ENCODE data around the gene SELENOH. TPM values are rescaled to one million over a fixed set of nuclear protein-coding genes. Genes with fewer than 3 reads are reported as not detected.
"Not testable (repeated sequence)": the region's sequence is repeated elsewhere in the genome, so short reads cannot be mapped to it uniquely, and the experiment has no call there.

SELENOH gene
- total and polyA plus RNA-seq, 3 experiments from 2014 or later: 201 to 276 (median 272) TPM

DNA sequence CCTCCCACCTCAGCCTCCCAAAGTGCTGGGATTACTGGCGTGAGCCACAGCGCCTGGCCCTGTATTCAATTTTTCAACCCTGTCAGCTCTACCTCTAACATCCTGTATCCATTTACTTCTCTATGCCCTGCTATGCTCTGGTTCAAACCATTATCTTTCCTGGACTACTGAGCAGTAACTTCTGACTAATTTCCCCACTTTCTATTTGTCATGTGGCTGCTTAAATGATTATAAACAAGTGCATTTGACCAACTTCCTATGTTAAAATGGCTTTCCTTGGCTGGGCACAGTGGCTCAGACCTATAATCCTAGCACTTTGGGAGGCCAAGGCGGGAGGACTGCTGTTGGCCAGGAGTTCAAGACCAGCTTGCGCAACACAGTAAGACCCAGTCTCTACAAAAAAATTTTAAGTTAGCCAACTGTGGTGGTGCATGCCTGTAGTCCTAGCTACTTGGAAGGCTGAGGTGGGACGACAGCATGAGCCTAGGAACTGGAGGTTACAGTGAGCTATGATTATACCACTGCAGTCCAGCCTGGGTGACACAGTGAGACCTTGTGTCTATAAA, 31.4 kb upstream of the SELENOH start:
- Histone ChIP-seq H3K27me3 (ENCODE audit: insufficient read depth, low read length, poor library complexity, severe bottlenecking) (no peaks in the 10 kb centered on the region), H3K4me1 (ENCODE audit: insufficient read depth, low read length) (peaks cover 42% of the 10 kb centered on the region), H3K36me3 (ENCODE audit: insufficient read depth, low read length) (peaks cover under 1% of the 10 kb centered on the region), H3K4me3 (ENCODE audit: low read length) (no peak overlapping the region), H3K9me3 (ENCODE audit: low read length) (no peaks in the 10 kb centered on the region), H3K27ac (ENCODE audit: low read depth, low read length) (no peak overlapping the region)
- ChIA-PET POLR2A (interaction anchor here (0.6 to 0.9 kb wide), 3 partner anchors 39 to 304 kb away, joined by 3 to 8 read pairs (median 3); no protein-coding TSS in a partner anchor), CTCF (interaction anchor here (1.0 to 2.4 kb wide), 3 partner anchors 91 to 179 kb away, joined by 3 to 10 read pairs (median 3); partner anchors contain the start of gene TIMM10)
- Mint-ChIP-seq H3K4me3 (peak overlapping the region in 1 of 7 donors; percentile 17), H3K9me3 (no peaks in the 10 kb centered on the region), H3K4me1 (peaks cover 43 to 58% (median 56%) of the 10 kb centered on the region in 3 donors), H3K36me3 (peaks cover 0 to 35% (median 7%) of the 10 kb centered on the region in 3 donors), H3K27ac (peak overlapping the region in 3 of 8 donors; percentile 15 to 53 (median 30)), H3K27me3 (no peaks in the 10 kb centered on the region)
- DNase-seq: no peak

DNA sequence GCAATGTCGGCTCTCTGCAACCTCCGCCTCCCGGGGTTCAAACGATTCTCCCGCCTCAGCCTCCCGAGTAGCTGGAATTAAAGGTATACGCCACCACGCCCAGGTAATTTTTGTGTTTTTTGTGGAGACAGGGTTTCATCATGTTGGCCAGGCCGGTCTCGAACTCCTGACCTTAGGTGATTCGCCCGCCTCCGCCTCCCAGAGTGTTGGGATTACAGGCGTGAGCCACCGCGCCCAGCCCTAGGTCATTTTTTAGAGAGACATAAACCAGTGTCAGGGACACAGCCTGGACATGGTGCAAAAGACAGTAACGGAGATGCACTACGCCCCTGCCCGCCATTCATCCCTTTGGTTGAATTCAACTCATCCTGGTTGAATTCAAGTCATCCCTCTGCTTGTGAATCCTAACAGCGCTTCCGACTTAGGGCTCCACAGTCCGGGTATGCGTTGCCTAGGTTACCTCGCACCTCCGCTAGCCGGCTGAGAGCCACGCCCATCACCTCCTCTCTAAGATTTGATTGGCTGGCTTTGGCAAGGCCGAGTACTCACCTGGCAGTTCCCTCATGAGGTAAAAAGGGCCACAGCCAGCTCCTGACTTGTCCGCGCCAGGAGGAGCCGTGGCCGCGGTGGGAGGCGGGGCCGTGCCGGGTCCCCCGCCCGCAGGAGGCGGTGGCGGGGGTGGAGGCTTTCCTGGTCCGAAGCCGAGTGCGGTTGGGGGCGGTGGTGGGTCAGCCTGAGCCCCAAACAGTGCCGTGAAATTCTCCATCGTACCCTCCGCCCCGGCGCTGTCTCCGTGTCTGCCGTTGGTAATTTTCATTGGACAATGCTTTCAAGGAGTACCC, 29.7 kb upstream of the SELENOH start, which contains the start of gene MED19:
TSS of gene MED19 (minus strand) at position 802 of the 842 bp plus-strand sequence. CDS start at position 766, 36 bp downstream.
- Mint-ChIP-seq H3K9me3 (no peaks in the 10 kb centered on the region), H3K4me1 (peaks cover 43 to 57% (median 53%) of the 10 kb centered on the region in 3 donors)
- H3K4me3 ChIP-seq (ENCODE audit: low read length): peak within 1 kb of the TSS; percentile 99

DNA sequence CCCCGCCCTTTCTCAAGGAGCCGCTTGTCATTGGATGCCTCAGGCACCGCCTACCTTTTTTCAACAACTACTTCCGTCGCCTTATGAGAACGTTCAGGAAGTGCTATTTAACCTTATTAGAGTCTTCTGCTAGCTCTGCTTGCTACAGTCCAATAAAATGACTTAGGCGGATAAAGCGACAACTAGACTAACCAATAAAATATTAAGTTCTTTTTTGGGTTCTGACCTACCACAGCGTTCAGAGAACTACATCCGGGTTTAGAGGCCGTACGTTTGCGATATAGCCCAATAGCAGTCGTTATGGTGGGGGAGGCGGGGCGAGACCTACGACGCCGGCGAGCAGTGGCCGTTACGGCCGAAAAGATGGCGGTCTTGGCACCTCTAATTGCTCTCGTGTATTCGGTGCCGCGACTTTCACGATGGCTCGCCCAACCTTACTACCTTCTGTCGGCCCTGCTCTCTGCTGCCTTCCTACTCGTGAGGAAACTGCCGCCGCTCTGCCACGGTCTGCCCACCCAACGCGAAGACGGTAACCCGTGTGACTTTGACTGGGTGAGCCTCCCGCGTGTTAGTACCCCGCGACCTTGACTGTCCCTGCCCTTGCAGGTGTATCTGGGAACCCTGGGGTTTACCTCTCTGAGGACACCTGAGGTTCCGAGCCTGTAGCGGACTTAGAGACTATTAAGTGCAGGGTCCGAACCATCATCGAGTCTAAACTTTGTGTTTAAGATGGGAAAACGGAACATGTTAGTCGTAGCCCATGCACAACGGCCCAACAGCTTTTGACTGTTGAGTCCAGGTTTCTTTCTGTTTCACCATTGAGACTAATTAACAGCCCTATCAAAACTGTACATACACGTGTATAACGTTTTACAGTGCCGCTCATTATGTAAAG, 28.8 kb upstream of the SELENOH start, which contains the start of gene TMX2:
TSS of gene TMX2 (plus strand) at position 338 of the 895 bp plus-strand sequence. CDS start at position 364, 26 bp downstream.
- CTCF ChIA-PET: interaction anchor here (0.6 to 1.9 kb wide), 8 partner anchors 17 to 1825 kb away, joined by 3 to 6 read pairs (median 3); partner anchors contain the start of gene SELENOH
- no peaks in the 10 kb centered on the region for H3K9me3 Mint-ChIP-seq
- H3K27me3 Mint-ChIP-seq: no peaks in the 10 kb centered on the region
- H3K4me1 Mint-ChIP-seq: peaks cover 42 to 57% (median 53%) of the 10 kb centered on the region in 3 donors
- peaks cover 43% of the 10 kb centered on the region for H3K4me1 ChIP-seq (ENCODE audit: insufficient read depth, low read length)
- peak within 1 kb of the TSS; percentile 99 for H3K4me3 ChIP-seq (ENCODE audit: low read length)
- peak within 1 kb of the TSS; percentile 81 to 98 (median 98) for H3K27ac Mint-ChIP-seq
- peak within 1 kb of the TSS; percentile 90 for H3K27ac ChIP-seq (ENCODE audit: low read depth, low read length)
- H3K36me3 ChIP-seq (ENCODE audit: insufficient read depth, low read length): no peaks in the 10 kb centered on the region
- no peaks in the 10 kb centered on the region for H3K27me3 ChIP-seq (ENCODE audit: insufficient read depth, low read length, poor library complexity, severe bottlenecking)
- peaks cover 0 to 27% (median 7%) of the 10 kb centered on the region in 3 donors for H3K36me3 Mint-ChIP-seq
- DNase-seq: peak; percentile 87 to 93 (median 90)
- H3K4me3 Mint-ChIP-seq: peak within 1 kb of the TSS; percentile 93 to 99 (median 98)
- H3K9me3 ChIP-seq (ENCODE audit: low read length): no peaks in the 10 kb centered on the region
- POLR2A ChIA-PET: interaction anchor here (0.7 to 1.5 kb wide), 7 partner anchors 10 to 198 kb away, joined by 3 to 10 read pairs (median 4); partner anchors contain the start of gene SELENOH

More for the DNA sequence above, 29.7 kb upstream of the SELENOH start, which contains the start of gene MED19:
- peak within 1 kb of the TSS; percentile 93 to 99 (median 98) for H3K4me3 Mint-ChIP-seq
- Histone ChIP-seq H3K4me1 (ENCODE audit: insufficient read depth, low read length) (peaks cover 43% of the 10 kb centered on the region), H3K9me3 (ENCODE audit: low read length) (no peaks in the 10 kb centered on the region), H3K36me3 (ENCODE audit: insufficient read depth, low read length) (no peaks in the 10 kb centered on the region), H3K27me3 (ENCODE audit: insufficient read depth, low read length, poor library complexity, severe bottlenecking) (no peaks in the 10 kb centered on the region), H3K27ac (ENCODE audit: low read depth, low read length) (peak within 1 kb of the TSS; percentile 90)
- ChIA-PET CTCF (interaction anchor here (0.6 to 1.4 kb wide), 7 partner anchors 12 to 1826 kb away, joined by 3 to 6 read pairs (median 3); no protein-coding TSS in a partner anchor), POLR2A (interaction anchor here (0.7 to 1.5 kb wide), 7 partner anchors 9 to 197 kb away, joined by 3 to 10 read pairs (median 4); partner anchors contain the start of gene SELENOH)
- H3K27me3 Mint-ChIP-seq: no peaks in the 10 kb centered on the region
- peak within 1 kb of the TSS; percentile 81 to 98 (median 98) for H3K27ac Mint-ChIP-seq
- peak; percentile 71 to 87 (median 79) for DNase-seq
- H3K36me3 Mint-ChIP-seq: peaks cover 0 to 28% (median 7%) of the 10 kb centered on the region in 3 donors

DNA sequence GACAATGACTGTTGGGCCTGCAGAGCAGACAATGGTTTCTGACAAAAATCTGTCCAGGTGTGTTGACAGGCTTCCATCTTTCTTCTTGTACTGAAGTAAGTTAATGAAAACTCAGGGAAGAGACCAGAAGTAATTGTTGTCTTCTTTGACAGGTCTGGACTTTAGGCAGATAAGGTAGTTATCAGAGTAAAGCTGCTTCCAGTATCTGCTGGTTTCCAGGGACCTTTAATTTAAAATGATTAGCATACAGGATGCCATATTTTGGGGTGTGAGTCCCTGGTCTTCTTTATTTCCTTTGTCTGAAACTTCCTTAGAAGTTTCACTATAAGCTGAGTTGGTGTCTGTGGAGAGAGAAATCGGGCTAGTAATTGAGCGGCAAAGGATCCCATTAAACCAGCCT, 27.5 kb upstream of the SELENOH start:
- Mint-ChIP-seq H3K27ac (peak overlapping the region in 7 of 8 donors; percentile 81 to 98 (median 95)), H3K9me3 (no peaks in the 10 kb centered on the region), H3K27me3 (no peaks in the 10 kb centered on the region), H3K4me3 (peak overlapping the region; percentile 93 to 99 (median 98)), H3K36me3 (peaks cover 0 to 27% (median 9%) of the 10 kb centered on the region in 3 donors), H3K4me1 (peaks cover 40 to 57% (median 46%) of the 10 kb centered on the region in 3 donors)
- ChIA-PET POLR2A (no interaction called here), CTCF (interaction anchor here (0.7 to 1.9 kb wide), 3 partner anchors 28 to 810 kb away, joined by 4 read pairs; partner anchors contain the start of genes SELENOH and YPEL4)
- Histone ChIP-seq H3K27ac (ENCODE audit: low read depth, low read length) (no peak overlapping the region), H3K27me3 (ENCODE audit: insufficient read depth, low read length, poor library complexity, severe bottlenecking) (no peaks in the 10 kb centered on the region), H3K4me3 (ENCODE audit: low read length) (peak overlapping the region; percentile 99), H3K36me3 (ENCODE audit: insufficient read depth, low read length) (no peaks in the 10 kb centered on the region), H3K4me1 (ENCODE audit: insufficient read depth, low read length) (peaks cover 40% of the 10 kb centered on the region), H3K9me3 (ENCODE audit: low read length) (no peaks in the 10 kb centered on the region)
- no peak for DNase-seq

DNA sequence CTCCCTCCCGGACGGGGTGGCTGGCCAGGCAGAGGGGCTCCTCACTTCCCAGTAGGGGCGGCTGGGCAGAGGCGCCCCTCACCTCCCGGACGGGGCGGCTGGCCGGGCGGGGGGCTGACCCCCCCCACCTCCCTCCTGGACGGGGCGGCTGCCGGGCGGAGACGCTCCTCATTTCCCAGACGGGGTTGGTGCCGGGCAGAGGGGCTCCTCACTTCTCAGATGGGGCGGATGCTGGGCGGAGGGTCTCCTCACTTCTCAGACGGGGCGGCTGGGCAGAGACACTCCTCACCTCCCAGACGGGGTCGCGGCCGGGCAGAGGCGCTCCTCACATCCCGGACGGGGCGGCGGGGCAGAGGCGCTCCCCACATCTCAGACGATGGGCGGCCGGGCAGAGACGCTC, 24.6 kb upstream of the SELENOH start:
- H3K36me3 ChIP-seq (ENCODE audit: insufficient read depth, low read length); H3K27me3 Mint-ChIP-seq; H3K4me3 ChIP-seq (ENCODE audit: low read length); H3K4me3 Mint-ChIP-seq; POLR2A ChIA-PET; CTCF ChIA-PET; H3K27ac ChIP-seq (ENCODE audit: low read depth, low read length); H3K27me3 ChIP-seq (ENCODE audit: insufficient read depth, low read length, poor library complexity, severe bottlenecking); H3K9me3 Mint-ChIP-seq; H3K9me3 ChIP-seq (ENCODE audit: low read length); H3K27ac Mint-ChIP-seq; DNase-seq: not testable (repeated sequence)
- peaks cover 23% of the 10 kb centered on the region for H3K4me1 ChIP-seq (ENCODE audit: insufficient read depth, low read length)
- H3K36me3 Mint-ChIP-seq: peaks cover 0 to 37% (median 9%) of the 10 kb centered on the region in 3 donors
- peaks cover 28 to 40% (median 31%) of the 10 kb centered on the region in 3 donors for H3K4me1 Mint-ChIP-seq

DNA sequence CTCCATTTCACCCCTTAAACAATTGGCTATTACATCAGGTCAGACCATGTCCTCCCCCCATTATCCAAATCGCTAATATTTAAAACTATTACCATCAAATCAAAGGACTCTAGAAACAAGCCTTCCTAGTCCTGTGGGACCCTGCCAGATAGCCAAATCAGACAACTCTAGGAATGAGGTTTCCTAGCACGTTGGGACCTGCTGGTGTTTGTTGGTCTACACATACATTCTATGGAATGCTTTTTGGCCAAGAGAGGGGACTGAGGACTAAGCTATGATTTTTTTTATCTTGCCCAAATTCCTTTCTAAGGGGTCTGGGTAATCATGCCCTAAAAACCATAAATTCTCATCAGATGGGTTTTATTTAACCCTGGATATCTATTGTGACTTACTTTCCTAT, 14.1 kb upstream of the SELENOH start:
- Histone ChIP-seq H3K27ac (ENCODE audit: low read depth, low read length) (no peak overlapping the region), H3K9me3 (ENCODE audit: low read length) (no peaks in the 10 kb centered on the region), H3K4me3 (ENCODE audit: low read length) (no peak overlapping the region), H3K27me3 (ENCODE audit: insufficient read depth, low read length, poor library complexity, severe bottlenecking) (no peaks in the 10 kb centered on the region), H3K4me1 (ENCODE audit: insufficient read depth, low read length) (no peaks in the 10 kb centered on the region), H3K36me3 (ENCODE audit: insufficient read depth, low read length) (no peaks in the 10 kb centered on the region)
- Mint-ChIP-seq H3K4me3 (no peak overlapping the region), H3K27me3 (no peaks in the 10 kb centered on the region), H3K36me3 (peaks cover 0 to 27% (median 2%) of the 10 kb centered on the region in 3 donors), H3K9me3 (no peaks in the 10 kb centered on the region), H3K27ac (no peak overlapping the region), H3K4me1 (peaks cover 8 to 30% (median 25%) of the 10 kb centered on the region in 3 donors)
- CTCF ChIA-PET: no interaction called here
- DNase-seq: no peak
- POLR2A ChIA-PET: no interaction called here

DNA sequence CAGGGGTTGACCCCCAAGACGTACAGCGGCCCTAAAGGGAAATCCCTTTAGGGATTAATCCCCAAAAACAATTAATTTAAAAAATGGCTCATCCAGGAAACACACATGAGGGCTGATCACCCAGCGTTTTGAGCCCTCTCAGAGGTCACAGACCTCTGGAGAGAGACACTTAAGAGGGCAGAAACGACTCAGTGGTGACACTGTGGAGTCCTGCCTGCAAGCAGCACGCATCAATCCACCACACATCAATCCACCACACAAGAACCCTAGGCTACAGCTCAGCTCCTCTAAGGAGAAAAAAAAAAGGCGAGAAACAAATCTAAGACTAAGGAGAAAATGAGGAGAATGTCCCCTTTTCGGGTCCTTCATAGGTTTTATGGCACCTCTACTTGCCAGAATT, 12.5 kb upstream of the SELENOH start:
- no peak overlapping the region for H3K4me3 ChIP-seq (ENCODE audit: low read length)
- Mint-ChIP-seq H3K4me1 (peaks cover 9 to 32% (median 26%) of the 10 kb centered on the region in 3 donors), H3K36me3 (peaks cover 0 to 25% (median 2%) of the 10 kb centered on the region in 3 donors), H3K4me3 (no peak overlapping the region), H3K9me3 (no peaks in the 10 kb centered on the region), H3K27ac (peak overlapping the region in 6 of 8 donors; percentile 12 to 70 (median 36)), H3K27me3 (no peaks in the 10 kb centered on the region)
- no peaks in the 10 kb centered on the region for H3K36me3 ChIP-seq (ENCODE audit: insufficient read depth, low read length)
- ChIA-PET POLR2A (no interaction called here), CTCF (no interaction called here)
- no peak for DNase-seq
- peak overlapping the region; percentile 12 for H3K27ac ChIP-seq (ENCODE audit: low read depth, low read length)
- no peaks in the 10 kb centered on the region for H3K27me3 ChIP-seq (ENCODE audit: insufficient read depth, low read length, poor library complexity, severe bottlenecking)
- H3K9me3 ChIP-seq (ENCODE audit: low read length): no peaks in the 10 kb centered on the region
- H3K4me1 ChIP-seq (ENCODE audit: insufficient read depth, low read length): no peaks in the 10 kb centered on the region

All from CD8-positive, alpha-beta memory T cell (primary cell).